ENCODE data around the gene ITCH. TPM values are rescaled to one million over a fixed set of nuclear protein-coding genes. Genes with fewer than 3 reads are reported as not detected.
"Not testable (repeated sequence)": the region's sequence is repeated elsewhere in the genome, so short reads cannot be mapped to it uniquely, and the experiment has no call there.

ITCH gene
- total and polyA plus RNA-seq, 4 donors = 9.3 to 68.1 (median 30.4) TPM

DNA sequence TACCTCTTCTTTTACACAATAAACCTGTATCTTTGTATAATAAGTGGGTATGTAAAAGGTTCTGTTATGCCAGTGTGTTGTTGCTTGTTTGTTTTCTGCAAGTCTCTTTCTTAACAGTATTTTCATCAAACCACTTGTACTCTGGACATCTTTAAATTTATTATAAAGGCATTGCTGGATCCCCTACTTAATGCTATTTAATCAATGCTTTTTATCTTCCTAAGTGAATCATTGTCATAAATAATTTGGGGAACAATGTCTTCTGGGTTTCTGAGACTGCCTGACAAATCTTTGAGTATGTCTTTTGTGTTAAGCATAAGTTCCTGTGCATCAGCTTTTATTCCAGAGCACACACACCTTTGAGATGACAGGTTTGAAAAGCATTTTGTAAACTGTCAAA, 64.7 kb downstream of the ITCH start:
- peaks cover 0 to 8% (median 0%) of the 10 kb centered on the region in 5 donors for H3K4me1 ChIP-seq (ENCODE audit: control insufficient read depth in 5 of 5, insufficient read depth in 5 of 5, low read length in 5 of 5)
- H3K27ac ChIP-seq (ENCODE audit: low read depth in 1 of 2, low read length in 1 of 2) = no peak overlapping the region
- no peak overlapping the region for H3K9ac ChIP-seq (ENCODE audit: insufficient read depth in 1 of 2, low read length in 2 of 2)
- no peaks in the 10 kb centered on the region for H3K9me3 ChIP-seq (ENCODE audit: control insufficient read depth in 4 of 4, insufficient read depth in 3 of 4, low read length in 3 of 4)
- H3K27me3 ChIP-seq (ENCODE audit: control insufficient read depth in 3 of 3, insufficient read depth in 3 of 3, low read length in 2 of 3) = no peaks in the 10 kb centered on the region
- no peak overlapping the region for H3K4me3 ChIP-seq
- DNase-seq (no peak), ATAC-seq (ENCODE audit: insufficient read depth, low FRiP score) (no peak)
- peaks cover 3 to 40% (median 13%) of the 10 kb centered on the region in 4 donors for H3K36me3 ChIP-seq (ENCODE audit: control insufficient read depth in 4 of 4, insufficient read depth in 4 of 4, low read length in 4 of 4)
- TF ChIP-seq, protein P1, sequence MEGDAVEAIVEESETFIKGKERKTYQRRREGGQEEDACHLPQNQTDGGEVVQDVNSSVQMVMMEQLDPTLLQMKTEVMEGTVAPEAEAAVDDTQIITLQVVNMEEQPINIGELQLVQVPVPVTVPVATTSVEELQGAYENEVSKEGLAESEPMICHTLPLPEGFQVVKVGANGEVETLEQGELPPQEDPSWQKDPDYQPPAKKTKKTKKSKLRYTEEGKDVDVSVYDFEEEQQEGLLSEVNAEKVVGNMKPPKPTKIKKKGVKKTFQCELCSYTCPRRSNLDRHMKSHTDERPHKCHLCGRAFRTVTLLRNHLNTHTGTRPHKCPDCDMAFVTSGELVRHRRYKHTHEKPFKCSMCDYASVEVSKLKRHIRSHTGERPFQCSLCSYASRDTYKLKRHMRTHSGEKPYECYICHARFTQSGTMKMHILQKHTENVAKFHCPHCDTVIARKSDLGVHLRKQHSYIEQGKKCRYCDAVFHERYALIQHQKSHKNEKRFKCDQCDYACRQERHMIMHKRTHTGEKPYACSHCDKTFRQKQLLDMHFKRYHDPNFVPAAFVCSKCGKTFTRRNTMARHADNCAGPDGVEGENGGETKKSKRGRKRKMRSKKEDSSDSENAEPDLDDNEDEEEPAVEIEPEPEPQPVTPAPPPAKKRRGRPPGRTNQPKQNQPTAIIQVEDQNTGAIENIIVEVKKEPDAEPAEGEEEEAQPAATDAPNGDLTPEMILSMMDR (IDR thresholded peaks at IDR 0.05; ENCODE audit: control extremely low read depth, extremely low read depth) = no peak

DNA sequence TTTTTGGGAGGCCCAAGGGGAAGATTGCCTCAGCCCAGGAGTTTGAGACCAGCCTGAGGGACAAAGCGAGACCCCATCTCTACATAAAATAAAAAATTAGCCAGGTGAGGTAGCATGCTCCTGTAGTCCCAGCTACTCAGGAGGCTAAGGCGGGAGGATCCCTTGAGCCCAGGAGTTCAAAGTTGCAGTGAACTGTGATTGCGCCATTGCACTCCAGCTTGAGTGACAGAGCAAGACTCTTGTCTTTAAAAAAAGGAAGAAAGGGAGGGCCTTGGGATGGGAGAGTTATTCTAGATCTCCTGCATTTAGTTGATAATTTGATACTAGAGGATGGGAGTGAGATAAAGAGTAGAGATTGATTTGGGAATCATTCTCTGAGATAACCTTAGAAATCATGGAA, 68.1 kb downstream of the ITCH start:
- 85 to 95% methylated on average over 3 of the region's 3 CpGs for WGBS, 2 donors
- no peak for DNase-seq
- no peak overlapping the region for H3K9ac ChIP-seq (ENCODE audit: insufficient read depth in 1 of 2, low read length in 2 of 2)
- TF ChIP-seq, protein P1 (IDR thresholded peaks at IDR 0.05; ENCODE audit: control extremely low read depth, extremely low read depth) = no peak
- H3K27me3 ChIP-seq (ENCODE audit: control insufficient read depth in 3 of 3, insufficient read depth in 3 of 3, low read length in 2 of 3) = no peaks in the 10 kb centered on the region
- no peak overlapping the region for H3K4me3 ChIP-seq
- H3K27ac ChIP-seq (ENCODE audit: low read depth in 1 of 2, low read length in 1 of 2) = no peak overlapping the region
- ATAC-seq (ENCODE audit: insufficient read depth, low FRiP score) = no peak
- H3K4me1 ChIP-seq (ENCODE audit: control insufficient read depth in 5 of 5, insufficient read depth in 5 of 5, low read length in 5 of 5) = peaks cover 0 to 2% (median 0%) of the 10 kb centered on the region in 5 donors
- H3K9me3 ChIP-seq (ENCODE audit: control insufficient read depth in 4 of 4, insufficient read depth in 3 of 4, low read length in 3 of 4) = no peaks in the 10 kb centered on the region
- peaks cover 2 to 24% (median 2%) of the 10 kb centered on the region in 4 donors for H3K36me3 ChIP-seq (ENCODE audit: control insufficient read depth in 4 of 4, insufficient read depth in 4 of 4, low read length in 4 of 4)

DNA sequence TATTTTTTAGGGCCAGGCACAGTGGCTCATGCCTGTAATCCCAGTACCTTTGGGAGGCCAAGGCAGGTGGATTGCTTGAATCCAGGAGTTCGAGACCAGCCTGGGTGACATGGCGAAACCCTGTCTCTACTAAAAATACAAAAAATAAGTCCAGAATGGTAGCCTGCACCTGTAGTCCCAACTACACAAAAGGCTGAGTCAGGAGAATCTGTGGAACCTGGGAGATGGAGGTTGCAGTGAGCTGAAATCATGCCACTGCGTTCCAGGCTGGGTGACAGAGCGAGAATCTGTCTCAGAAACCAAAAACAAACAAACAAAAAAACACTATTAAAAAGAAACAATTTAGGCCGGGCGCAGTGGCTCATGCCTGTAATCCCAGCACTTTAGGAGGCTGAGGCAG, 69.6 kb downstream of the ITCH start:
- not testable (repeated sequence) for H3K4me3 ChIP-seq; H3K27ac ChIP-seq (ENCODE audit: low read depth in 1 of 2, low read length in 1 of 2); H3K4me1 ChIP-seq (ENCODE audit: control insufficient read depth in 5 of 5, insufficient read depth in 5 of 5, low read length in 5 of 5); DNase-seq; H3K9me3 ChIP-seq (ENCODE audit: control insufficient read depth in 4 of 4, insufficient read depth in 3 of 4, low read length in 3 of 4); H3K27me3 ChIP-seq (ENCODE audit: control insufficient read depth in 3 of 3, insufficient read depth in 3 of 3, low read length in 2 of 3); ATAC-seq (ENCODE audit: insufficient read depth, low FRiP score); H3K9ac ChIP-seq (ENCODE audit: insufficient read depth in 1 of 2, low read length in 2 of 2)
- peaks cover 0 to 27% (median 2%) of the 10 kb centered on the region in 4 donors for H3K36me3 ChIP-seq (ENCODE audit: control insufficient read depth in 4 of 4, insufficient read depth in 4 of 4, low read length in 4 of 4)
- 95 to 97% methylated on average over 6 of the region's 6 CpGs for WGBS, 2 donors

DNA sequence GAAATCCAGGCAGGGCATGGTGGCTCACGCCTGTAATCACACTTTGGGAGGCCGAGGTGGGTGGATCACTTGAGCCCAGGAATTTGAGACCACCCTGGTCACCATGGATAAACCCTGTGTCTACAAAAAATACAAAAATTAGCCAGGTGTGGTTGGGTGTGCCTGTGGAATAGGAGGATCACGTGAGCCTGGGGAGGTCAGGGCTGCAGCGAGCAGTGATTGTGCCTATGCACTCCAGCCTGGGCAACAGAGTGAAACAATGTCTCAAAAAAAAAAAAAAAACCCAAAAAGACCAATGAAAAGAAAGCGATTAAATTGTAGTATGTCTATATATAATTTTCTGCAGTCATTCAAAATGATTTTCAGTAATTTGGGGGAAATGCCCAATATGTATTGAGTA, 70.3 kb downstream of the ITCH start:
- no peak overlapping the region for H3K4me3 ChIP-seq

More for the DNA sequence above, 70.3 kb downstream of the ITCH start:
- ATAC-seq (ENCODE audit: insufficient read depth, low FRiP score) = no peak
- Histone ChIP-seq H3K27me3 (ENCODE audit: control insufficient read depth in 3 of 3, insufficient read depth in 3 of 3, low read length in 2 of 3) (no peaks in the 10 kb centered on the region), H3K9ac (ENCODE audit: insufficient read depth in 1 of 2, low read length in 2 of 2) (no peak overlapping the region), H3K36me3 (ENCODE audit: control insufficient read depth in 4 of 4, insufficient read depth in 4 of 4, low read length in 4 of 4) (peaks cover 0 to 26% (median 4%) of the 10 kb centered on the region in 4 donors), H3K4me1 (ENCODE audit: control insufficient read depth in 5 of 5, insufficient read depth in 5 of 5, low read length in 5 of 5) (peaks cover 0 to 5% (median 0%) of the 10 kb centered on the region in 5 donors), H3K9me3 (ENCODE audit: control insufficient read depth in 4 of 4, insufficient read depth in 3 of 4, low read length in 3 of 4) (no peaks in the 10 kb centered on the region), H3K27ac (ENCODE audit: low read depth in 1 of 2, low read length in 1 of 2) (no peak overlapping the region)
- no peak for DNase-seq
- TF ChIP-seq, protein P1 (IDR thresholded peaks at IDR 0.05; ENCODE audit: control extremely low read depth, extremely low read depth) = no peak
- WGBS, 2 donors = 98 to 100% methylated on average over 5 of the region's 5 CpGs
